MCF 10A (cell line): Measurements from ENCODE around the gene OR52E5. TPM values are rescaled to one million over a fixed set of nuclear protein-coding genes. Genes with fewer than 3 reads are reported as not detected.

Experiments used
- BruUV-seq: library from RNA; stranded (reverse); fragments of 400-500 nt; replicated peaks from 2 replicates; lab custom pipeline; 2021; lab: Mats Ljungman, UMichigan
- CTCF ChIA-PET: fragments of 300-600 bp; sonication (Branson Sonifier 250); formaldehyde crosslinking; extraction: SDS; loops from one replicate; lab custom pipeline; 2021; ENCODE audit warnings: antibody characterized with exemption, inconsistent platforms; lab: Yijun Ruan, JAX
- POLR2A ChIA-PET: fragments of 300-600, 350-650 bp; sonication (Branson Sonifier 250); formaldehyde crosslinking; extraction: SDS; loops from one replicate; lab custom pipeline; 2020; ENCODE audit warnings: antibody characterized with exemption, inconsistent platforms; lab: Yijun Ruan, JAX
- DNase-seq: peaks from one replicate; pipeline ENCODE4 v3.0.0-alpha.2; 2018; ENCODE audit not compliant: unreplicated experiment
- H3K27ac Mint-ChIP-seq: one replicate; pipeline ENCODE4 v1.8.0; 2022; ENCODE audit warnings: mild to moderate bottlenecking, low read depth, mixed read lengths; ENCODE audit not compliant: unreplicated experiment
- H3K27me3 Mint-ChIP-seq: one replicate; pipeline ENCODE4 v1.8.0; 2022; ENCODE audit warnings: mixed read lengths; ENCODE audit not compliant: insufficient read depth, unreplicated experiment
- H3K36me3 Mint-ChIP-seq: one replicate; pipeline ENCODE4 v1.8.0; 2022; ENCODE audit warnings: mild to moderate bottlenecking, moderate library complexity, mixed read lengths; ENCODE audit not compliant: insufficient read depth, unreplicated experiment
- H3K4me1 Mint-ChIP-seq: one replicate; pipeline ENCODE4 v1.8.0; 2022; ENCODE audit warnings: mixed read lengths; ENCODE audit not compliant: insufficient read depth, unreplicated experiment
- H3K4me3 Mint-ChIP-seq: one replicate; pipeline ENCODE4 v1.8.0; 2022; ENCODE audit warnings: mild to moderate bottlenecking, moderate library complexity, mixed read lengths; ENCODE audit not compliant: unreplicated experiment
- H3K9me3 Mint-ChIP-seq: one replicate; pipeline ENCODE4 v1.8.0; 2022; ENCODE audit warnings: mixed read lengths; ENCODE audit not compliant: unreplicated experiment
- CTCF ChIP-seq: fragments of 200-600 bp; IDR thresholded peaks from one replicate; pipeline ENCODE4 v1.8.0; 2022; ENCODE audit warnings: antibody characterized with exemption, mild to moderate bottlenecking; ENCODE audit not compliant: unreplicated experiment
- intact Hi-C: fragments of 100-400 bp; cut with micrococcal nuclease; formaldehyde crosslinking; loops from 2 replicates; pipeline ENCODE4 v1.14.1; 2022
- total RNA-seq: library from RNA; stranded (reverse); gene quantifications from 2 replicates; pipeline ENCODE4 v1.2.3, GENCODE V29; 2022

OR52E5 gene
- total RNA-seq, 1 experiment from 2014 or later: not detected

- H3K27me3 Mint-ChIP-seq: no peaks in the 10 kb centered on the region
- no peaks in the 10 kb centered on the region for H3K36me3 Mint-ChIP-seq
- BruUV-seq: no TSS peak
- ChIA-PET CTCF (no interaction called here), POLR2A (no interaction called here)
- no peak overlapping the region for H3K27ac Mint-ChIP-seq
- peaks cover 39% of the 10 kb centered on the region for H3K9me3 Mint-ChIP-seq
- no peak for DNase-seq
- intact Hi-C loops: no loop called here
- H3K4me3 Mint-ChIP-seq: no peak overlapping the region
- no peaks in the 10 kb centered on the region for H3K4me1 Mint-ChIP-seq
- TF ChIP-seq CTCF: no peak
Measured at GRCh38 chr11:5930614-5931013, 37.6 kb downstream of the OR52E5 start.

GRCh38 chr11:5931061-5931460 lies 38.1 kb downstream of the OR52E5 start:
- ChIA-PET CTCF (no interaction called here), POLR2A (no interaction called here)
- H3K9me3 Mint-ChIP-seq: peaks cover 39% of the 10 kb centered on the region
- no peaks in the 10 kb centered on the region for H3K4me1 Mint-ChIP-seq
- H3K36me3 Mint-ChIP-seq: no peaks in the 10 kb centered on the region
- no peaks in the 10 kb centered on the region for H3K27me3 Mint-ChIP-seq
- TF ChIP-seq CTCF: no peak
- no peak for DNase-seq
- intact Hi-C loops: no loop called here
- BruUV-seq: no TSS peak
- H3K4me3 Mint-ChIP-seq: no peak overlapping the region
- H3K27ac Mint-ChIP-seq: no peak overlapping the region

GRCh38 chr11:5932671-5933070 lies 39.7 kb downstream of the OR52E5 start:
- peaks cover 51% of the 10 kb centered on the region for H3K9me3 Mint-ChIP-seq
- CTCF ChIA-PET: interaction anchor here (0.6 kb wide), 1 partner anchor 528 kb away, joined by 7 read pairs; no protein-coding TSS in a partner anchor
- H3K36me3 Mint-ChIP-seq: no peaks in the 10 kb centered on the region
- POLR2A ChIA-PET: no interaction called here
- BruUV-seq: no TSS peak
- intact Hi-C loops: no loop called here
- H3K4me3 Mint-ChIP-seq: no peak overlapping the region
- TF ChIP-seq CTCF: no peak
- H3K27ac Mint-ChIP-seq: no peak overlapping the region
- DNase-seq: no peak
- H3K4me1 Mint-ChIP-seq: no peaks in the 10 kb centered on the region
- no peaks in the 10 kb centered on the region for H3K27me3 Mint-ChIP-seq

- no peak for DNase-seq
Measured at GRCh38 chr11:5933116-5933515, 40.1 kb downstream of the OR52E5 start.

More at GRCh38 chr11:5933116-5933515, 40.1 kb downstream of the OR52E5 start:
- no peaks in the 10 kb centered on the region for H3K36me3 Mint-ChIP-seq
- no peaks in the 10 kb centered on the region for H3K27me3 Mint-ChIP-seq
- TF ChIP-seq CTCF: no peak
- ChIA-PET POLR2A (no interaction called here), CTCF (interaction anchor here (0.6 kb wide), 1 partner anchor 527 kb away, joined by 7 read pairs; no protein-coding TSS in a partner anchor)
- no peak overlapping the region for H3K27ac Mint-ChIP-seq
- H3K4me1 Mint-ChIP-seq: no peaks in the 10 kb centered on the region
- H3K4me3 Mint-ChIP-seq: no peak overlapping the region
- no TSS peak for BruUV-seq
- intact Hi-C loops: no loop called here
- H3K9me3 Mint-ChIP-seq: peaks cover 54% of the 10 kb centered on the region
